Activated T-cell treated with anti-CD3 and anti-CD28 coated beads, Interleukin-2, amount 50 U/mL, for 72 hours (primary cell): Measurements from ENCODE around the gene MGAT3. TPM values are rescaled to one million over a fixed set of nuclear protein-coding genes. Genes with fewer than 3 reads are reported as not detected.

Experiments
- ATAC-seq, 2 donors: fragments of 150-1000 bp; cut with Tn5 transposase; replicated peaks in 1 of 2; 2 replicates each; pipeline ENCODE4 v1.10.0; 2021; ENCODE audit warnings: moderate library complexity in 2 of 2, mild to moderate bottlenecking in 1 of 2
- DNase-seq, 2 donors: peaks; one replicate each; pipeline ENCODE4 v3.0.0; 2021 to 2022; ENCODE audit warnings: mixed read lengths in 1 of 2
- H3K27ac Mint-ChIP-seq: one replicate; pipeline ENCODE4 v1.8.0; 2022; ENCODE audit warnings: mild to moderate bottlenecking, moderate library complexity, mixed read lengths
- H3K27me3 Mint-ChIP-seq: one replicate; pipeline ENCODE4 v1.8.0; 2022; ENCODE audit warnings: low read depth, mixed read lengths
- H3K36me3 Mint-ChIP-seq, 2 donors: one replicate each; pipeline ENCODE4 v1.8.0; 2022; ENCODE audit warnings: mixed read lengths in 2 of 2, mild to moderate bottlenecking in 1 of 2; ENCODE audit not compliant: insufficient read depth in 2 of 2
- H3K4me1 Mint-ChIP-seq: one replicate; pipeline ENCODE4 v1.8.0; 2022; ENCODE audit warnings: low read depth, mixed read lengths
- H3K4me3 Mint-ChIP-seq, 2 donors: one replicate each; pipeline ENCODE4 v1.8.0; 2022; ENCODE audit warnings: mild to moderate bottlenecking in 2 of 2, mixed read lengths in 2 of 2, moderate library complexity in 2 of 2
- H3K9me3 Mint-ChIP-seq, 2 donors: one replicate each; pipeline ENCODE4 v1.8.0; 2022; ENCODE audit warnings: mixed read lengths in 2 of 2
- total RNA-seq, 2 donors: library from RNA; stranded (reverse); gene quantifications; one replicate each; pipeline ENCODE4 v1.2.3, GENCODE V29; 2022

The MGAT3 gene
- total RNA-seq, 2 donors from 2014 or later, result 1.2 to 2.6 TPM

DNA sequence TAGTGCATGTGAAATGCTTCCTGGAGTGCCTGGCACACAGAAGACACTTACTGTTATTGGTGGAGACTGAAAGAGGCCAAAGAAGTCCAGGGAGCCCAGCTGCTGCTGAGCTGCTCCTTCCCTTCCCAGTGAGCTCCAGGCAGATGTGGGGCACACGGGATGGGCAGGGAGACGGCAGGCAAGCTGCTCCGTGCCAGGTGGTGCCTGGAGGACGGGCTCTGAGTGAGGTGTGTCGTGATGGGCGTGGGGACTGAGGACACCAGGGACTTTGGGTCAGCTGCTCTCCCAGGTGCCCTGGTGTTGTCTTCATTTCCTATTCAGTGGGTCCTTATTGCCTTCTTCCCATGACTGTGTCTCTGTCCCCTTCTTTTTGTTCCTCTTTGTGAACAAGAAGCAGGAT, 37.7 kb upstream of the MGAT3 start:
- Mint-ChIP-seq H3K4me1 (peaks cover 11% of the 10 kb centered on the region), H3K27ac (no peak overlapping the region), H3K9me3 (no peaks in the 10 kb centered on the region), H3K27me3 (no peaks in the 10 kb centered on the region), H3K4me3 (no peak overlapping the region), H3K36me3 (peaks cover 4 to 19% of the 10 kb centered on the region in 2 donors)
- no peak for DNase-seq
- no peak for ATAC-seq

GRCh38 chr22:39419911-39420310, 36.9 kb upstream of the MGAT3 start:
- Mint-ChIP-seq H3K9me3 (no peaks in the 10 kb centered on the region), H3K4me3 (no peak overlapping the region), H3K27ac (no peak overlapping the region), H3K27me3 (no peaks in the 10 kb centered on the region), H3K36me3 (peaks cover 4 to 19% of the 10 kb centered on the region in 2 donors), H3K4me1 (peaks cover 5% of the 10 kb centered on the region)
- DNase-seq (no peak), ATAC-seq (no peak)

DNA sequence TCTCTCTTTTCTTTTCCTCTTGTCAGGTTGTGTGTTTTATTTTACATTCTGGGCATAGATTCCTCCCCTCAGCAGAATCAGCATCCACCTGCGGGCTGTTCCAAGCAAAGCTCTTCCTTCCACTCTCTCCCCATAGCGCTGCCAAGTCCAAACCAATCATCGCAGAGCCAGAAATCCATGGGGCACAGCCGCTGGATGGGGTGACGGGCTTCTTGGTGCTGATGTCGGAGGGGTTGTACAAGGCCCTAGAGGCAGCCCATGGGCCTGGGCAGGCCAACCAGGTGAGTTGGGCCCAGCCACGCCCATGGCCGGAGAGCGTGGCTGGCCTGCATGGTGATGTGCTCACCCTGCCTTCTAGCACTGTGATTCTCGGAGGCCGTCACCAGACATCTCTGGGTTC, 35.1 kb upstream of the MGAT3 start:
- no peaks in the 10 kb centered on the region for H3K27me3 Mint-ChIP-seq
- H3K9me3 Mint-ChIP-seq, result no peaks in the 10 kb centered on the region
- H3K27ac Mint-ChIP-seq, result no peak overlapping the region
- H3K4me3 Mint-ChIP-seq, result no peak overlapping the region
- no peak for DNase-seq
- no peak for ATAC-seq
- H3K4me1 Mint-ChIP-seq, result no peaks in the 10 kb centered on the region
- peaks cover 4 to 19% of the 10 kb centered on the region in 2 donors for H3K36me3 Mint-ChIP-seq

GRCh38 chr22:39422101-39422500, 34.7 kb upstream of the MGAT3 start:
- Mint-ChIP-seq H3K9me3 (no peaks in the 10 kb centered on the region), H3K36me3 (peaks cover 4 to 19% of the 10 kb centered on the region in 2 donors), H3K4me1 (no peaks in the 10 kb centered on the region), H3K27ac (no peak overlapping the region), H3K27me3 (no peaks in the 10 kb centered on the region), H3K4me3 (no peak overlapping the region)
- no peak for DNase-seq
- no peak for ATAC-seq

- H3K4me3 Mint-ChIP-seq, result no peak overlapping the region
- H3K36me3 Mint-ChIP-seq, result peaks cover 4 to 19% of the 10 kb centered on the region in 2 donors
- no peak overlapping the region for H3K27ac Mint-ChIP-seq
- H3K9me3 Mint-ChIP-seq, result no peaks in the 10 kb centered on the region
- H3K27me3 Mint-ChIP-seq, result no peaks in the 10 kb centered on the region
- DNase-seq, result no peak
- ATAC-seq, result no peak
- no peaks in the 10 kb centered on the region for H3K4me1 Mint-ChIP-seq
Observed at GRCh38 chr22:39422721-39423120, 34.1 kb upstream of the MGAT3 start.

- no peaks in the 10 kb centered on the region for H3K4me1 Mint-ChIP-seq
- H3K9me3 Mint-ChIP-seq, result no peaks in the 10 kb centered on the region
- no peak overlapping the region for H3K4me3 Mint-ChIP-seq
- ATAC-seq (no peak), DNase-seq (no peak)
- no peaks in the 10 kb centered on the region for H3K27me3 Mint-ChIP-seq
- H3K27ac Mint-ChIP-seq, result no peak overlapping the region
- H3K36me3 Mint-ChIP-seq, result peaks cover 0 to 14% of the 10 kb centered on the region in 2 donors
Observed at GRCh38 chr22:39423976-39424375, 32.8 kb upstream of the MGAT3 start.

DNA sequence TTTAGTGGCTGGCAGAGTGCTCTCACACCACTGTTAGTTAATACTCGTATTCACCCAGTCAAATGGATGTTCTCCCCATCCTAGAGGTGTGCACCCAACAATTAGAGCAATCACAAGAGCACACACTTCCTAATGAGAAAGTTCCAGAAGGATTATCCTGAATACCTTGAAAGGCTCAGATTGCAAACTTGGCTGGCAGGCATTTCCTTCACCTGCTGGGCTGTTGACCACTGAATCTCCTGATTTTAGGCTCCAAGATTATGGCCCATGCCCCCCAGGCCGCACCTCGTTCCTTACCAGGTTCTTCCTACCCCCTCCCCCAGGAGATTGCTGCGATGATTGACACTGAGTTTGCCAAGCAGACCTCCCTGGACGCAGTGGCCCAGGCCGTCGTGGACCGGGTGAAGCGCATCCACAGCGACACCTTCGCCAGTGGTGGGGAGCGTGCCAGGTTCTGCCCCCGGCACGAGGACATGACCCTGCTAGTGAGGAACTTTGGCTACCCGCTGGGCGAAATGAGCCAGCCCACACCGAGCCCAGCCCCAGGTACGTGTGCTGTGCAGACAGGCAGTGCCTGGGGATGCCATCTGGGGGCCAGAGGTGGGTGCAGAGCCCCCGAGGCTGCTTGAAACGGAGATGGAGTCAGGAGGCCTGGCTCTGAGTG, 30.3 kb upstream of the MGAT3 start:
- Mint-ChIP-seq H3K4me1 (no peaks in the 10 kb centered on the region), H3K36me3 (peaks cover 0 to 6% of the 10 kb centered on the region in 2 donors), H3K4me3 (no peak overlapping the region), H3K27ac (no peak overlapping the region), H3K27me3 (no peaks in the 10 kb centered on the region), H3K9me3 (no peaks in the 10 kb centered on the region)
- ATAC-seq (no peak), DNase-seq (no peak)

GRCh38 chr22:39427751-39428596, 28.8 kb upstream of the MGAT3 start:
- no peaks in the 10 kb centered on the region for H3K27me3 Mint-ChIP-seq
- H3K9me3 Mint-ChIP-seq, result no peaks in the 10 kb centered on the region
- peaks cover 0 to 3% of the 10 kb centered on the region in 2 donors for H3K36me3 Mint-ChIP-seq
- no peak overlapping the region for H3K27ac Mint-ChIP-seq
- DNase-seq, result no peak
- no peak overlapping the region for H3K4me3 Mint-ChIP-seq
- H3K4me1 Mint-ChIP-seq, result no peaks in the 10 kb centered on the region
- no peak for ATAC-seq

DNA sequence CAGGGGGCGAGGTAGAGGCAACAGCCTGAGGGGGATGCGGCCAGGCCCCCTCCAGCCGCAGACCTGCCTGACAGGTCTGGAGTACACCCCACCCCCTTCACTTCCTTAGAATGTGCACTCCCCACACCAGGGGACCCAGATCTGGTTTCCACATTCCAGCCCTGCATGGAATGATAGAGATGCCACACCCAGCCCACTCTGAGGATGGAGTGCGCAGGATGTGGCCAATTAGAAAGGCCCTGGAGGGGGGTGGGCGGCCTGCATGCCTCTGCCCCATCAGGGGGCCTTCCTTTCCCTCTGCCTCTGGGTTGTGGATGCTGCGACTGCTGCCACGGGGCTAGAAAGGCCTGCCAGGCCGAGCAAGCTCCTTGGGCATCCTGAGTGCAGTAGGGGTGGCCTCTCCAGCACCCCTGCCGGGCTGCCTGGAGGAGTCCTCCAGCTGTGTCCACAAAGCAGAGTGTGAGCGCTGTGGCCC, 28.2 kb upstream of the MGAT3 start:
- H3K27me3 Mint-ChIP-seq, result no peaks in the 10 kb centered on the region
- H3K4me1 Mint-ChIP-seq, result no peaks in the 10 kb centered on the region
- no peak overlapping the region for H3K27ac Mint-ChIP-seq
- H3K9me3 Mint-ChIP-seq, result no peaks in the 10 kb centered on the region
- peaks cover 0 to 2% of the 10 kb centered on the region in 2 donors for H3K36me3 Mint-ChIP-seq
- ATAC-seq, result no peak
- H3K4me3 Mint-ChIP-seq, result no peak overlapping the region
- DNase-seq, result no peak

GRCh38 chr22:39429186-39429585, 27.6 kb upstream of the MGAT3 start:
- no peaks in the 10 kb centered on the region for H3K9me3 Mint-ChIP-seq
- no peaks in the 10 kb centered on the region for H3K4me1 Mint-ChIP-seq
- H3K27ac Mint-ChIP-seq, result no peak overlapping the region
- H3K36me3 Mint-ChIP-seq, result no peaks in the 10 kb centered on the region
- H3K4me3 Mint-ChIP-seq, result no peak overlapping the region
- DNase-seq, result no peak
- no peak for ATAC-seq
- H3K27me3 Mint-ChIP-seq, result no peaks in the 10 kb centered on the region

- no peak overlapping the region for H3K4me3 Mint-ChIP-seq
- no peak overlapping the region for H3K27ac Mint-ChIP-seq
- DNase-seq, result no peak
- no peak for ATAC-seq
- H3K4me1 Mint-ChIP-seq, result no peaks in the 10 kb centered on the region
- no peaks in the 10 kb centered on the region for H3K36me3 Mint-ChIP-seq
- no peaks in the 10 kb centered on the region for H3K9me3 Mint-ChIP-seq
- H3K27me3 Mint-ChIP-seq, result no peaks in the 10 kb centered on the region
Observed at GRCh38 chr22:39429916-39430575, 26.8 kb upstream of the MGAT3 start.

- Mint-ChIP-seq H3K36me3 (no peaks in the 10 kb centered on the region), H3K27me3 (no peaks in the 10 kb centered on the region), H3K9me3 (no peaks in the 10 kb centered on the region), H3K4me3 (no peak overlapping the region), H3K27ac (no peak overlapping the region), H3K4me1 (no peaks in the 10 kb centered on the region)
- DNase-seq (no peak), ATAC-seq (no peak)
Observed at GRCh38 chr22:39430576-39431150, 26.1 kb upstream of the MGAT3 start.

DNA sequence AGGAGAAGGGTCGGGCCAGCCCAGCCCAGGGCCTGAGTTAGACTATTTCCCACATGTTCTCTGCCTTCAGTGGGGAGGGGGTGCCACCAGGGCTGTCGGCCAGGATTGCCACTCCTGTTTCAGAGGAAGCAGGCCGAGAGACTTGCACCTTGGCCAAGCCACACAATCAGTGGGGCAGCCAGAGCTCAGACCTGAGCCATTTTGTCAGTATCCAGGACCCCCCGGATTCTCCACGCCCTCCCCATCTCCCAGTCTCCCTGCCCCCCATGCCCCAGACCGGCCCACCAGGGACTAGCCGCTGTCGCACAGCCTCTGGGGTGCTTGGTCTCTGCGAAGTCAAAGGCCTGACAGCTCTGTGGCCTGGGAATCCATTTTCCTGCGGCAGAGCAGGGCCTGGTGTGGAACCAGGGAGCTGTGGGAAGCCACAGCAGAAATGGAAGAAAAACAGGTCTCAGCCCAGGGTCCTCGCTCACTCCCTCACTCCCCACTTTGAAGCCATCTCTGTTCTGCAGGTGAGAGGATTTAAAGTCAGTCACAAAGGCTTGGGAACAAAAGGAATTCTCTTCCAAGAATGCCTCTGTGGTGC, 25.5 kb upstream of the MGAT3 start:
- Mint-ChIP-seq H3K4me3 (no peak overlapping the region), H3K27me3 (no peaks in the 10 kb centered on the region), H3K27ac (no peak overlapping the region), H3K4me1 (no peaks in the 10 kb centered on the region), H3K9me3 (no peaks in the 10 kb centered on the region), H3K36me3 (no peaks in the 10 kb centered on the region)
- no peak for DNase-seq
- ATAC-seq, result no peak
